Measurements from ENCODE around the gene NELL2. TPM values are rescaled to one million over a fixed set of nuclear protein-coding genes. Genes with fewer than 3 reads are reported as not detected.

NELL2 gene
- total and polyA plus RNA-seq, 8 donors, result 0.27 to 0.79 (median 0.71) TPM

GRCh38 chr12:44582521-44582920, 293.6 kb downstream of the NELL2 start:
- no peaks in the 10 kb centered on the region for H3K27me3 ChIP-seq
- no peaks in the 10 kb centered on the region for H3K36me3 ChIP-seq
- 54 to 73% methylated on average over 3 of the region's 3 CpGs for WGBS, 2 donors
- no peaks in the 10 kb centered on the region for H3K9me3 ChIP-seq
- no peaks in the 10 kb centered on the region for H3K4me1 ChIP-seq
- no peak for TF ChIP-seq CTCF (IDR thresholded peaks at IDR 0.05)
- no peak for DNase-seq
- no peak for FAIRE-seq
- no peak for ATAC-seq
- no peak overlapping the region for H3K27ac ChIP-seq
- no peak overlapping the region for H3K4me3 ChIP-seq
- intact Hi-C loops (cut with DNase I), result no loop called here

GRCh38 chr12:44581642-44582242, 294.4 kb downstream of the NELL2 start:
- WGBS, 2 donors, result 11 to 19% methylated on average over 1 of the region's 1 CpG
- H3K4me3 ChIP-seq, result no peak overlapping the region
- ATAC-seq (no peak), DNase-seq (no peak), FAIRE-seq (no peak)
- H3K4me1 ChIP-seq, result no peaks in the 10 kb centered on the region
- TF ChIP-seq CTCF (IDR thresholded peaks at IDR 0.05), result no peak
- intact Hi-C loops (cut with DNase I), result no loop called here
- no peaks in the 10 kb centered on the region for H3K9me3 ChIP-seq
- H3K36me3 ChIP-seq, result no peaks in the 10 kb centered on the region
- H3K27ac ChIP-seq, result no peak overlapping the region
- no peaks in the 10 kb centered on the region for H3K27me3 ChIP-seq

- TF ChIP-seq CTCF (IDR thresholded peaks at IDR 0.05), result no peak
- intact Hi-C loops (cut with DNase I), result no loop called here
- ATAC-seq (no peak), DNase-seq (no peak), FAIRE-seq (no peak)
- Histone ChIP-seq H3K4me1 (no peaks in the 10 kb centered on the region), H3K4me3 (no peak overlapping the region), H3K36me3 (no peaks in the 10 kb centered on the region), H3K9me3 (no peaks in the 10 kb centered on the region), H3K27ac (no peak overlapping the region), H3K27me3 (no peaks in the 10 kb centered on the region)
Observed at GRCh38 chr12:44574586-44574985, 301.5 kb downstream of the NELL2 start.

GRCh38 chr12:44573723-44574122, 302.4 kb downstream of the NELL2 start:
- Histone ChIP-seq H3K4me1 (no peaks in the 10 kb centered on the region), H3K9me3 (no peaks in the 10 kb centered on the region), H3K27me3 (no peaks in the 10 kb centered on the region), H3K27ac (no peak overlapping the region), H3K36me3 (no peaks in the 10 kb centered on the region), H3K4me3 (no peak overlapping the region)
- DNase-seq (no peak), ATAC-seq (no peak), FAIRE-seq (no peak)
- TF ChIP-seq CTCF (IDR thresholded peaks at IDR 0.05), result no peak
- WGBS, 2 donors, result 66 to 78% methylated on average over 3 of the region's 3 CpGs
- intact Hi-C loops (cut with DNase I), result no loop called here

GRCh38 chr12:44571006-44571550, 305.0 kb downstream of the NELL2 start:
- Histone ChIP-seq H3K27me3 (no peaks in the 10 kb centered on the region), H3K4me1 (no peaks in the 10 kb centered on the region), H3K9me3 (no peaks in the 10 kb centered on the region), H3K4me3 (no peak overlapping the region), H3K36me3 (no peaks in the 10 kb centered on the region), H3K27ac (no peak overlapping the region)
- intact Hi-C loops (cut with DNase I), result no loop called here
- no peak for TF ChIP-seq CTCF (IDR thresholded peaks at IDR 0.05)
- WGBS, 2 donors, result 57 to 77% methylated on average over 2 of the region's 2 CpGs
- FAIRE-seq, result no peak
- DNase-seq, result no peak
- no peak for ATAC-seq
